Measurements from ENCODE around the gene NCAM1.

- no peak for TF ChIP-seq CTCF (conservative IDR thresholded peaks at IDR 0.05)
- TF ChIP-seq EZH2 (IDR thresholded peaks at IDR 0.05; ENCODE audit: low read depth), result no peak
Measured at GRCh38 chr11:113077379-113077778, 116.2 kb downstream of the NCAM1 start.
